Vagina (tissue), 2 donors: ENCODE results near the gene TLE2.

Experiments used
- CTCF ChIP-seq, 3 experiments: fragments of 450-650 bp in 2 of 3; fragments of 200-600 bp in 1 of 3; sonication (generic) in 1 of 3; IDR thresholded peaks; one replicate each; pipeline ENCODE4 v1.5.1; 2017 to 2019; ENCODE audit warnings: antibody characterized with exemption in 3 of 3, mild to moderate bottlenecking in 2 of 3, moderate library complexity in 2 of 3
- POLR2A ChIP-seq, 2 donors: fragments of 450-650 bp; IDR thresholded peaks; one replicate each; pipeline ENCODE4 v1.6.1; 2017; ENCODE audit warnings: antibody characterized with exemption in 2 of 2, mild to moderate bottlenecking in 2 of 2, moderate library complexity in 2 of 2

- TF ChIP-seq POLR2A (IDR thresholded peaks at IDR 0.05) (no peak), CTCF (IDR thresholded peaks at IDR 0.05) (no peak)
These were observed 51.3 kb downstream of the TLE2 start for GRCh38 chr19:2977746-2978138.
